Endothelial cell of umbilical vein (primary cell): Measurements from ENCODE around the gene CC2D1A. TPM values are rescaled to one million over a fixed set of nuclear protein-coding genes. Genes with fewer than 3 reads are reported as not detected.

ENCODE experiments used
- BruUV-seq: library from RNA; stranded (reverse); fragments of 400-500 nt; replicated peaks from 2 replicates; lab custom pipeline; 2021; lab: Mats Ljungman, UMichigan
- CTCF ChIA-PET: fragments of 300-600, 350-600 bp; sonication (Branson Sonifier 250); formaldehyde crosslinking; loops from one replicate; lab custom pipeline; 2021; ENCODE audit warnings: antibody characterized with exemption, inconsistent platforms; lab: Charles Lee
- POLR2A ChIA-PET: fragments of 300-600, 350-600 bp; sonication (Branson Sonifier 250); formaldehyde crosslinking; loops from one replicate; lab custom pipeline; 2021; ENCODE audit warnings: antibody characterized with exemption, inconsistent platforms; lab: Charles Lee
- DNase-seq: peaks from one replicate; pipeline ENCODE4 v3.0.0-alpha.2; 2011; ENCODE audit warnings: low read depth, low spot score
- FAIRE-seq: peaks from 2 replicates; lab custom pipeline; 2011; peaks lifted over from hg19 to GRCh38; lab: Jason Lieb, UNC
- H2AFZ ChIP-seq: 2 replicates; pipeline ENCODE4 v1.6.0; 2012; ENCODE audit warnings: low read depth, low read length, control low read depth, inconsistent platforms
- H3K27ac ChIP-seq: 2 replicates; pipeline ENCODE4 v1.5.1; 2011; ENCODE audit warnings: low read depth, mild to moderate bottlenecking, control low read depth, low read length, moderate library complexity; ENCODE audit not compliant: insufficient read depth
- H3K27me3 ChIP-seq, 2 experiments: 2 replicates each; pipeline versions ENCODE4 v1.6.0 to v1.6.1; 2011; ENCODE audit warnings: low read length in 2 of 2, mixed read lengths in 1 of 2; ENCODE audit not compliant: control insufficient read depth in 2 of 2, insufficient read depth in 2 of 2
- H3K36me3 ChIP-seq, 2 experiments: 2 replicates in 1 of 2; 3 replicates in 1 of 2; pipeline ENCODE4 v1.5.1; 2011; ENCODE audit warnings: low read length in 2 of 2, mild to moderate bottlenecking in 1 of 2, moderate library complexity in 1 of 2; ENCODE audit not compliant: control insufficient read depth in 2 of 2, insufficient read depth in 2 of 2; ENCODE audit errors: extremely low read depth in 1 of 2
- H3K4me1 ChIP-seq: 3 replicates; pipeline ENCODE4 v1.5.1; 2011; ENCODE audit warnings: mild to moderate bottlenecking, low read length; ENCODE audit not compliant: control insufficient read depth, insufficient read depth; ENCODE audit errors: extremely low read depth
- H3K4me2 ChIP-seq: 2 replicates; pipeline ENCODE4 v1.6.1; 2011; ENCODE audit warnings: low read length, control low read depth, mixed read lengths; ENCODE audit not compliant: insufficient read depth
- H3K4me3 ChIP-seq, 3 experiments: fragments of 200-600 bp in 1 of 3; sonication (generic), shearing (Covaris generic) in 1 of 3; replicated peaks in 1 of 3; 2 replicates each; pipeline ENCODE4 v1.5.1; 2011 to 2016; ENCODE audit warnings: control low read depth in 3 of 3, low read length in 3 of 3, mild to moderate bottlenecking in 2 of 3, inconsistent platforms in 1 of 3, low read depth in 1 of 3, moderate library complexity in 1 of 3; ENCODE audit not compliant: insufficient read depth in 1 of 3
- H3K79me2 ChIP-seq: 2 replicates; pipeline ENCODE4 v1.6.0; 2012; ENCODE audit warnings: low read length, inconsistent platforms; ENCODE audit not compliant: control insufficient read depth, insufficient read depth
- H3K9ac ChIP-seq: replicated peaks from 2 replicates; pipeline ENCODE3; 2011; ENCODE audit warnings: low read length, control low read depth; ENCODE audit not compliant: insufficient read depth; ENCODE audit errors: extremely low read depth
- H3K9me1 ChIP-seq: replicated peaks from 3 replicates; pipeline ENCODE4 v1.6.0; 2011; ENCODE audit warnings: mild to moderate bottlenecking, low read length; ENCODE audit not compliant: control insufficient read depth, insufficient read depth; ENCODE audit errors: extremely low read depth
- H3K9me3 ChIP-seq: replicated peaks from 2 replicates; pipeline ENCODE4 v1.5.1; 2012; ENCODE audit warnings: low read length, inconsistent platforms; ENCODE audit not compliant: control insufficient read depth, insufficient read depth
- H4K20me1 ChIP-seq: replicated peaks from 2 replicates; pipeline ENCODE3; 2011; ENCODE audit warnings: mild to moderate bottlenecking, low read length; ENCODE audit not compliant: control insufficient read depth, insufficient read depth; ENCODE audit errors: extremely low read depth
- CTCF ChIP-seq, 2 donors: IDR thresholded peaks; 1 replicate in 1 of 2; 2 replicates in 1 of 2; pipeline ENCODE4 v1.5.1; 2011; ENCODE audit warnings: low read length in 2 of 2, mild to moderate bottlenecking in 2 of 2, moderate library complexity in 2 of 2, control low read depth in 1 of 2, inconsistent platforms in 1 of 2, low read depth in 1 of 2; ENCODE audit not compliant: insufficient read depth in 1 of 2; ENCODE audit errors: extremely low read depth in 1 of 2
- EZH2 ChIP-seq: IDR thresholded peaks from 2 replicates; pipeline ENCODE4 v1.6.1; 2012; ENCODE audit warnings: borderline replicate concordance, low read depth, mild to moderate bottlenecking, moderate library complexity, low read length, inconsistent platforms; ENCODE audit not compliant: severe bottlenecking
- FOS ChIP-seq: IDR thresholded peaks from 2 replicates; pipeline ENCODE4 v1.6.1; 2011; ENCODE audit warnings: mild to moderate bottlenecking, low read length, moderate library complexity, borderline replicate concordance; ENCODE audit not compliant: insufficient read depth
- GATA2 ChIP-seq: IDR thresholded peaks from 2 replicates; pipeline ENCODE4 v1.7.0; 2011; ENCODE audit warnings: low read depth, mild to moderate bottlenecking, moderate library complexity, mixed read lengths, low read length; ENCODE audit not compliant: insufficient read length, insufficient read depth
- JUN ChIP-seq: IDR thresholded peaks from 2 replicates; pipeline ENCODE4 v1.6.1; 2011; ENCODE audit warnings: borderline replicate concordance, low read depth; ENCODE audit not compliant: insufficient read length, insufficient read depth
- MAX ChIP-seq: IDR thresholded peaks from 2 replicates; pipeline ENCODE4 v1.6.1; 2011; ENCODE audit not compliant: insufficient read depth, insufficient read length
- MYC ChIP-seq: IDR thresholded peaks from one replicate; pipeline ENCODE4 v1.6.1; 2011; ENCODE audit warnings: mild to moderate bottlenecking, low read depth, low read length
- POLR2A ChIP-seq: IDR thresholded peaks from 2 replicates; pipeline ENCODE4 v1.6.1; 2012; ENCODE audit warnings: low read depth, mild to moderate bottlenecking, control low read depth, low read length
- POLR2AphosphoS5 ChIP-seq: IDR thresholded peaks from 2 replicates; pipeline ENCODE4 v1.6.1; 2012; ENCODE audit warnings: low read depth, mild to moderate bottlenecking, control low read depth, low read length, moderate library complexity; ENCODE audit not compliant: insufficient read depth
- dilution Hi-C: fragments of 300-500 bp; cut with MboI; formaldehyde crosslinking; loops from one replicate; pipeline ENCODE4 v1.15.0; 2019; ENCODE audit warnings: low sequenced_read_pairs; ENCODE audit not compliant: extremely low pct_ligation_motif_present
- intact Hi-C: fragments of 100-400 bp; cut with micrococcal nuclease; formaldehyde crosslinking; loops from one replicate; pipeline ENCODE4 v1.10.0; 2022
- polyA plus RNA-seq, 4 experiments: library from polyadenylated mRNA; depleted of rRNA in 3 of 4; stranded (reverse) in 3 of 4; unstranded in 1 of 4; fragments of >200 nt; gene quantifications; 2 replicates each; pipeline versions ENCODE4 v1.2.1 to v1.2.3, GENCODE V29; 2011 to 2012; ENCODE audit warnings: missing spikeins in 1 of 4
- total RNA-seq: library from RNA; stranded (reverse); gene quantifications from 2 replicates; pipeline ENCODE4 v1.2.3, GENCODE V29; 2021

The CC2D1A gene
- total and polyA plus RNA-seq, 2 donors (not counting 3 experiments of a cell fraction or from before 2014, with no cell fraction given): 13.6 to 33.7 TPM

- Histone ChIP-seq H3K9me1 (no peaks in the 10 kb centered on the region), H3K4me2 (peak overlapping the region; percentile 56), H2AFZ (no peak overlapping the region), H3K27ac (no peak overlapping the region), H3K27me3 (no peaks in the 10 kb centered on the region), H4K20me1 (no peaks in the 10 kb centered on the region), H3K36me3 (no peaks in the 10 kb centered on the region), H3K4me3 (peak overlapping the region in 2 of 3 experiments; percentile 43 to 65), H3K4me1 (peaks cover 12% of the 10 kb centered on the region), H3K9me3 (no peaks in the 10 kb centered on the region), H3K9ac (peak overlapping the region; percentile 75), H3K79me2 (no peaks in the 10 kb centered on the region)
- POLR2A ChIA-PET: no interaction called here
- TSS peak; percentile 20 for BruUV-seq
- dilution Hi-C loops (no loop called here), intact Hi-C loops (no loop called here)
- no peak for DNase-seq
- FAIRE-seq: no peak
- TF ChIP-seq POLR2AphosphoS5 (no peak), POLR2A (no peak), GATA2 (no peak), FOS (no peak), EZH2 (no peak), MAX (no peak), CTCF (IDR thresholded peaks at IDR 0.05; ENCODE audit: extremely low read depth in 1 of 2, insufficient read depth in 1 of 2, low read depth in 1 of 2, low read length in 2 of 2) (no peak), JUN (no peak), MYC (no peak)
- CTCF ChIA-PET: interaction anchor here (1.4 kb wide), 1 partner anchor 9 kb away, joined by 6 read pairs; no protein-coding TSS in a partner anchor
These were observed 39.4 kb upstream of the CC2D1A start for GRCh38 chr19:13866463-13867046.
